Measurements from ENCODE around the gene ASB6. TPM values are rescaled to one million over a fixed set of nuclear protein-coding genes. Genes with fewer than 3 reads are reported as not detected.

The ASB6 gene
- total RNA-seq, 4 donors from 2014 or later: 21.7 to 29.2 (median 24.0) TPM

DNA sequence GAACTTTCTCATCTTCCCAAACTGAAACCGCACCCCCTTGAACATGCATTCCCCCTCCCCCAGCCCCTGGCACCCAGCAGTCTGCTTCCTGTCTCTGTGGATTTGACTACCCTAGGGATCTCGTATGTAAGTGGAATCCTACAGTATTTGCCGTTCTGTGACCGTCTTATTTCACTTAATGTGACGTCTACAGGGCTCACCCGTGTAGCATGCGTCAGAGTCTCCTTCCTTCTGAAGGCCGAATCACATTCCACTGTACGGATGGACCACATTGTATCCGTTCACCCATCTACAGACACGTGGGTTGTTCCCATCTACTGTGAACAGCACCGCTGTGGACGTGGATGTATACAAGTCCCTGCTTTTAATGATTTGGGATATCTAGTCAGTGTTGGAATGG, 28.0 kb upstream of the ASB6 start:
- no peak overlapping the region for H3K4me3 ChIP-seq (replicated peaks in 1 of 3)
- H3K27ac ChIP-seq: no peak overlapping the region
- no peaks in the 10 kb centered on the region for H3K36me3 ChIP-seq
- no peaks in the 10 kb centered on the region for H3K9me3 ChIP-seq
- no peak for DNase-seq
- intact Hi-C loops (cut with DNase I): loop anchor here (10.0 kb wide), 1 partner anchor 1305 kb away; no protein-coding TSS in a partner anchor
- WGBS, 2 donors: 82 to 88% methylated on average over 13 of the region's 13 CpGs
- H3K4me1 ChIP-seq: peaks cover 0 to 6% of the 10 kb centered on the region in 2 donors
- TF ChIP-seq, protein P1, sequence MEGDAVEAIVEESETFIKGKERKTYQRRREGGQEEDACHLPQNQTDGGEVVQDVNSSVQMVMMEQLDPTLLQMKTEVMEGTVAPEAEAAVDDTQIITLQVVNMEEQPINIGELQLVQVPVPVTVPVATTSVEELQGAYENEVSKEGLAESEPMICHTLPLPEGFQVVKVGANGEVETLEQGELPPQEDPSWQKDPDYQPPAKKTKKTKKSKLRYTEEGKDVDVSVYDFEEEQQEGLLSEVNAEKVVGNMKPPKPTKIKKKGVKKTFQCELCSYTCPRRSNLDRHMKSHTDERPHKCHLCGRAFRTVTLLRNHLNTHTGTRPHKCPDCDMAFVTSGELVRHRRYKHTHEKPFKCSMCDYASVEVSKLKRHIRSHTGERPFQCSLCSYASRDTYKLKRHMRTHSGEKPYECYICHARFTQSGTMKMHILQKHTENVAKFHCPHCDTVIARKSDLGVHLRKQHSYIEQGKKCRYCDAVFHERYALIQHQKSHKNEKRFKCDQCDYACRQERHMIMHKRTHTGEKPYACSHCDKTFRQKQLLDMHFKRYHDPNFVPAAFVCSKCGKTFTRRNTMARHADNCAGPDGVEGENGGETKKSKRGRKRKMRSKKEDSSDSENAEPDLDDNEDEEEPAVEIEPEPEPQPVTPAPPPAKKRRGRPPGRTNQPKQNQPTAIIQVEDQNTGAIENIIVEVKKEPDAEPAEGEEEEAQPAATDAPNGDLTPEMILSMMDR (IDR thresholded peaks at IDR 0.05): no peak
- no peak for TF ChIP-seq POLR2A (IDR thresholded peaks at IDR 0.05)
- peaks cover 5% of the 10 kb centered on the region for H3K27me3 ChIP-seq

DNA sequence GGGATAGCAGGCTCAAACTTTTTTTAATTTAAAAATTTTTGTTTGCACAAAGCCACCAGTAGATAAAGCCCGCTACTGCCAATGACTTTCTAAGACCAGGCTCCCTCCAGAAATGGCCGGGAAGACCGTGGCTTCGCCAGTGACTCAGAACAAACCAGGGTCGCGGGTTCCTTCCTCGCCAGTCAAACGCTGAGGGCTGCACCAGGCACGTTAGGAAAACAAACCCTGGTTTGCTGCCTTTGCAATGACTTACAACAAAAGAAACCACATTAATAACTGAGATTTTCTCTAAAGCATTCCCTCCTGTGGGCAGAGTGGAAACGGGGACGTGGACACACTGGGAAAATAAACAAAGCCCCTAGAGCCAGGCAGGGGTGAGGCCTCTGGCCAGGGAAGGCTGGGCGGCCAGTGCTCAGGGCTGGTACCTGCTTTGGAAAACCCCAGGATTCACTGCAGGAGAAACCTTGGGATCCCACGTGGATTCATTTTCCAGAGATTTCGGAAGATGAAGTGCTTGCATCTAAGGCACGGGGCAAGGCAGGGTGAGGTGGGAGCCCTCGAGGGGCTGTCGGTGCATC, 27.3 kb upstream of the ASB6 start:
- intact Hi-C loops (cut with DNase I): no loop called here
- no peak overlapping the region for H3K27ac ChIP-seq
- no peak for DNase-seq
- H3K27me3 ChIP-seq: peaks cover 5% of the 10 kb centered on the region
- H3K4me3 ChIP-seq (replicated peaks in 1 of 3): no peak overlapping the region
- no peaks in the 10 kb centered on the region for H3K9me3 ChIP-seq
- TF ChIP-seq POLR2A (IDR thresholded peaks at IDR 0.05): no peak
- TF ChIP-seq, protein P1 (IDR thresholded peaks at IDR 0.05): no peak
- H3K36me3 ChIP-seq: no peaks in the 10 kb centered on the region
- WGBS, 2 donors: 52 to 55% methylated on average over 17 of the region's 17 CpGs
- peaks cover 0 to 6% of the 10 kb centered on the region in 2 donors for H3K4me1 ChIP-seq

DNA sequence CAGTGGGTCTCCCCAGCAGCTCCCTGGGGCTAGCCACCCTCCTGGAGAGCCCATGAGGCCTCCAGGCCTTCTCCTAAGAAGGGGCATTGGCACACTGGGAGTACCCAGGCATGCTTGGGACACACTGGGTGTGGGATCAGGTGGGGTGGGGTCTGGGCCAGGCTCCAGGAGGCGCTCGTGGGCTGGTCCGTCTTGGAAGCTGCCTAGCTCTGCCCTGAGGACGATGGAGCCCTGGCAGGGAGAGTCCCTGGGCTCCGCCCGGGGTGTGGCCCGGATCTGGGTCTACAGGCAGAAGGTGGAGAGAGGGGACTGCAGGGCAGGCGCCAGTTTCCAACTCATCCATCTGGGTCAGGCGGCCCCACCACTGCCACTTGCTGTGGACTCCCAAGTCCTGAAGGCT, 25.9 kb upstream of the ASB6 start:
- H3K4me1 ChIP-seq: peaks cover 0 to 6% of the 10 kb centered on the region in 2 donors
- 88 to 92% methylated on average over 9 of the region's 9 CpGs for WGBS, 2 donors
- no peak overlapping the region for H3K4me3 ChIP-seq (replicated peaks in 1 of 3)
- intact Hi-C loops (cut with DNase I): no loop called here
- peaks cover 5% of the 10 kb centered on the region for H3K27me3 ChIP-seq
- H3K9me3 ChIP-seq: no peaks in the 10 kb centered on the region
- no peak for DNase-seq
- no peaks in the 10 kb centered on the region for H3K36me3 ChIP-seq
- no peak for TF ChIP-seq POLR2A (IDR thresholded peaks at IDR 0.05)
- TF ChIP-seq, protein P1 (IDR thresholded peaks at IDR 0.05): no peak
- peak overlapping the region in 1 of 3 donors; percentile 5 for H3K27ac ChIP-seq

DNA sequence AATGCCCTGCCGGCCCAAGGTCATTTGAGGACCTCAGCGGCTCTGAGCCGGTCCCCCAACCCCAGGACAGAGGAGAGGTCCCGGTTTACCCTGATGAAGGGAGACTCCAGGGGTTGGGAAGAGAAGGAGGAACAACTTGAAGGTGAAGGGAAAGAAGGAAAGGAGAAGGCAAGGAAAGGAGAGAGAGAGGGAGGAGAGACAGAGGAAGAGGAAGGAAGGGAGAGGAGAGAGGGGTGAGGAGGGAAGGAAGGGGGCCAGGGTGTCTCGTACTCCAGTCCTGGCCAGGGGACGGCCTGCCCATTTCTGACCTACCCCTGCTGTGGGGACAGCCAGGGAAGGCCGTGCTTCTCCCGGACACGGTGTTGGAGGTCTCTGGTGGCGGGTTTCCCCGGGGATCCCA, 25.4 kb upstream of the ASB6 start:
- no peak for DNase-seq
- Histone ChIP-seq H3K4me3 (replicated peaks in 1 of 3) (no peak overlapping the region), H3K9me3 (no peaks in the 10 kb centered on the region), H3K4me1 (peaks cover 0 to 6% of the 10 kb centered on the region in 2 donors), H3K36me3 (no peaks in the 10 kb centered on the region), H3K27me3 (peaks cover 5% of the 10 kb centered on the region), H3K27ac (peak overlapping the region in 1 of 3 donors; percentile 10)
- intact Hi-C loops (cut with DNase I): no loop called here
- WGBS, 2 donors: 71 to 83% methylated on average over 11 of the region's 11 CpGs
- TF ChIP-seq POLR2A (IDR thresholded peaks at IDR 0.05): no peak
- TF ChIP-seq, protein P1 (IDR thresholded peaks at IDR 0.05): no peak

DNA sequence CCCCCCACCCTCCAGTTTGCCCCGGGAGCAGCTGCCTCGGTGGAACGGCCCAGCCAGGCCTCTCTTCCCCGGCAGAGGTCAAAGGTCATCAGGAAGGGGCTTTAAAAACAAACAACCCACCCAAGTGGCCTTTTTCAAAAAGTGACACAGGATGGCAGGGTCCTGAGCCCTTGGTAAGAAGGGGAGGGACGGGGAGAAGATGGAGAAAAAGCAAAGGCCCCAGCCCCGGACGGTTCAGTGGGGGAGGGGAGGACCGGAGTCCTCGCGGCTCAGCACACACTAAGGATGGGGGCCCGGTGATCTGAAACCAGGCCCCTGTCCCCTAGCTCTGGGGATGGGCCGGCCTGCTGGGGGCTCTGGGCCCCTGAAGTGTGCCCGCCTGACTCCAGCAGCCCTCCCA, 24.6 kb upstream of the ASB6 start:
- peaks cover 5% of the 10 kb centered on the region for H3K27me3 ChIP-seq
- H3K27ac ChIP-seq: peak overlapping the region in 2 of 3 donors; percentile 10 to 14
- TF ChIP-seq POLR2A (IDR thresholded peaks at IDR 0.05): no peak
- TF ChIP-seq, protein P1 (IDR thresholded peaks at IDR 0.05): no peak

More for the DNA sequence above, 24.6 kb upstream of the ASB6 start:
- Histone ChIP-seq H3K9me3 (no peaks in the 10 kb centered on the region), H3K4me3 (replicated peaks in 1 of 3) (peak overlapping the region in 1 of 3 donors; percentile 13), H3K4me1 (peaks cover 0 to 6% of the 10 kb centered on the region in 2 donors), H3K36me3 (no peaks in the 10 kb centered on the region)
- DNase-seq: no peak
- intact Hi-C loops (cut with DNase I): no loop called here
- 15 to 18% methylated on average over 12 to 13 of the region's 13 CpGs for WGBS, 2 donors

All from thyroid gland (tissue), 4 donors.